Measurements from ENCODE around the gene ASIC1. TPM values are rescaled to one million over a fixed set of nuclear protein-coding genes. Genes with fewer than 3 reads are reported as not detected.

ASIC1 gene
- total RNA-seq, 2 experiments from 2014 or later = 1.5 to 2.8 TPM

GRCh38 chr12:50043854-50044253, 13.5 kb upstream of the ASIC1 start:
- no peaks in the 10 kb centered on the region for H3K36me3 Mint-ChIP-seq (ENCODE audit: low read depth)
- Histone ChIP-seq H3K4me3 (ENCODE audit: low read length) (no peak overlapping the region), H3K27ac (ENCODE audit: low read depth in 1 of 2, low read length in 2 of 2) (no peak overlapping the region), H3K9me3 (ENCODE audit: control insufficient read depth in 1 of 2, insufficient read depth in 1 of 2, low read length in 2 of 2) (no peaks in the 10 kb centered on the region), H3K27me3 (ENCODE audit: control insufficient read depth in 1 of 2, insufficient read depth in 2 of 2, low read length in 2 of 2) (peaks cover 0 to 2% of the 10 kb centered on the region in 2 experiments), H3K4me1 (ENCODE audit: insufficient read depth, low read length) (no peaks in the 10 kb centered on the region), H3K36me3 (ENCODE audit: insufficient read depth, low read length) (no peaks in the 10 kb centered on the region)
- TF ChIP-seq, protein P1, sequence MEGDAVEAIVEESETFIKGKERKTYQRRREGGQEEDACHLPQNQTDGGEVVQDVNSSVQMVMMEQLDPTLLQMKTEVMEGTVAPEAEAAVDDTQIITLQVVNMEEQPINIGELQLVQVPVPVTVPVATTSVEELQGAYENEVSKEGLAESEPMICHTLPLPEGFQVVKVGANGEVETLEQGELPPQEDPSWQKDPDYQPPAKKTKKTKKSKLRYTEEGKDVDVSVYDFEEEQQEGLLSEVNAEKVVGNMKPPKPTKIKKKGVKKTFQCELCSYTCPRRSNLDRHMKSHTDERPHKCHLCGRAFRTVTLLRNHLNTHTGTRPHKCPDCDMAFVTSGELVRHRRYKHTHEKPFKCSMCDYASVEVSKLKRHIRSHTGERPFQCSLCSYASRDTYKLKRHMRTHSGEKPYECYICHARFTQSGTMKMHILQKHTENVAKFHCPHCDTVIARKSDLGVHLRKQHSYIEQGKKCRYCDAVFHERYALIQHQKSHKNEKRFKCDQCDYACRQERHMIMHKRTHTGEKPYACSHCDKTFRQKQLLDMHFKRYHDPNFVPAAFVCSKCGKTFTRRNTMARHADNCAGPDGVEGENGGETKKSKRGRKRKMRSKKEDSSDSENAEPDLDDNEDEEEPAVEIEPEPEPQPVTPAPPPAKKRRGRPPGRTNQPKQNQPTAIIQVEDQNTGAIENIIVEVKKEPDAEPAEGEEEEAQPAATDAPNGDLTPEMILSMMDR (IDR thresholded peaks at IDR 0.05) = no peak
- no peaks in the 10 kb centered on the region for H3K9me3 Mint-ChIP-seq
- no peaks in the 10 kb centered on the region for H3K4me1 Mint-ChIP-seq (ENCODE audit: low read depth)
- H3K4me3 Mint-ChIP-seq = no peak overlapping the region
- CTCF ChIA-PET = no interaction called here
- ATAC-seq (ENCODE audit: poor library complexity) (no peak), DNase-seq (no peak)
- POLR2A ChIA-PET = no interaction called here
- peaks cover 17% of the 10 kb centered on the region for H3K27me3 Mint-ChIP-seq
- intact Hi-C loops (cut with DNase I, micrococcal nuclease) = no loop called here
- H3K27ac Mint-ChIP-seq = no peak overlapping the region

DNA sequence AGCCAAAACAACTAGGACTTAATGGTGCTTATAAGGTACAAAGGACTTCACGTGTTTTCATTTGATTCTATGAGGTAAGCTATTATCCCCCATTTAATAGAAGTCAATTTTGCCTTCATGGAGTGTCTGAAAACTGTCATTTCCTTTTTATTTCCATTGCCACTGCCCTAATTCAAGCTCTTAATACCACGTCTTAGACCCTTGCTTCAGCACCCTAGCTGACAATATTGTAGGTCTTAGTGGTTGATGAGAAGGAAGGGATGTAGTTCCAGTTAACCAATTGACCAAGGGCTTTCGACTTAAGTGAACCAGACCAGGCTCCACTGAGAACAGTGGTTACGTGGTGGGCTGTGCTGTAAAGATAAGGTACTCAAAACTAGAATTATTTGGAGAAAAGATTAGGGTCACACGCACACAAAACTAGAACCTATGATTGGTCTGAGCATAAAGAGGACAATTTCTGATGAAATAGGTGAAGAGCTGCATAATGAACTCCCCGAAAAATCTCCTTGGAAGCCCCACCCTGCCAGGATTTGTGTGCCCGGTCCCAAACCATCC, 9.6 kb upstream of the ASIC1 start:
- H3K36me3 Mint-ChIP-seq (ENCODE audit: low read depth) = no peaks in the 10 kb centered on the region
- H3K27me3 Mint-ChIP-seq = peaks cover 53% of the 10 kb centered on the region
- Histone ChIP-seq H3K4me1 (ENCODE audit: insufficient read depth, low read length) (peaks cover 4% of the 10 kb centered on the region), H3K27me3 (ENCODE audit: control insufficient read depth in 1 of 2, insufficient read depth in 2 of 2, low read length in 2 of 2) (peaks cover 24 to 32% of the 10 kb centered on the region in 2 experiments), H3K27ac (ENCODE audit: low read depth in 1 of 2, low read length in 2 of 2) (no peak overlapping the region), H3K36me3 (ENCODE audit: insufficient read depth, low read length) (no peaks in the 10 kb centered on the region), H3K4me3 (ENCODE audit: low read length) (no peak overlapping the region), H3K9me3 (ENCODE audit: control insufficient read depth in 1 of 2, insufficient read depth in 1 of 2, low read length in 2 of 2) (peaks cover 0 to 3% of the 10 kb centered on the region in 2 experiments)
- no peaks in the 10 kb centered on the region for H3K9me3 Mint-ChIP-seq
- no peak for ATAC-seq (ENCODE audit: poor library complexity)
- H3K27ac Mint-ChIP-seq = no peak overlapping the region
- H3K4me3 Mint-ChIP-seq = no peak overlapping the region
- ChIA-PET POLR2A (no interaction called here), CTCF (interaction anchor here (1.2 kb wide), 1 partner anchor 9 kb away, joined by 6 read pairs; no protein-coding TSS in a partner anchor)
- TF ChIP-seq, protein P1 (IDR thresholded peaks at IDR 0.05) = no peak
- H3K4me1 Mint-ChIP-seq (ENCODE audit: low read depth) = no peaks in the 10 kb centered on the region
- intact Hi-C loops (cut with DNase I, micrococcal nuclease) = no loop called here
- DNase-seq = no peak

- DNase-seq = no peak
- Histone ChIP-seq H3K27ac (ENCODE audit: low read depth in 1 of 2, low read length in 2 of 2) (no peak overlapping the region), H3K4me3 (ENCODE audit: low read length) (no peak overlapping the region), H3K27me3 (ENCODE audit: control insufficient read depth in 1 of 2, insufficient read depth in 2 of 2, low read length in 2 of 2) (peaks cover 29 to 41% of the 10 kb centered on the region in 2 experiments), H3K4me1 (ENCODE audit: insufficient read depth, low read length) (peaks cover 4% of the 10 kb centered on the region), H3K9me3 (ENCODE audit: control insufficient read depth in 1 of 2, insufficient read depth in 1 of 2, low read length in 2 of 2) (peaks cover 0 to 3% of the 10 kb centered on the region in 2 experiments), H3K36me3 (ENCODE audit: insufficient read depth, low read length) (no peaks in the 10 kb centered on the region)
- H3K9me3 Mint-ChIP-seq = no peaks in the 10 kb centered on the region
- TF ChIP-seq, protein P1 (IDR thresholded peaks at IDR 0.05) = no peak
- ATAC-seq (ENCODE audit: poor library complexity) = no peak
- no peaks in the 10 kb centered on the region for H3K4me1 Mint-ChIP-seq (ENCODE audit: low read depth)
- H3K4me3 Mint-ChIP-seq = no peak overlapping the region
- no peak overlapping the region for H3K27ac Mint-ChIP-seq
- ChIA-PET CTCF (no interaction called here), POLR2A (no interaction called here)
- peaks cover 67% of the 10 kb centered on the region for H3K27me3 Mint-ChIP-seq
- intact Hi-C loops (cut with DNase I, micrococcal nuclease) = no loop called here
- H3K36me3 Mint-ChIP-seq (ENCODE audit: low read depth) = no peaks in the 10 kb centered on the region
Observed at GRCh38 chr12:50049254-50050118, 7.9 kb upstream of the ASIC1 start.
